SK-N-SH (cell line): ENCODE measurements around the gene ZNF32.

Experiments used
- CHD2 ChIP-seq: fragments of 150-350 bp; IDR thresholded peaks from 2 replicates; pipeline ENCODE4 v1.6.1; 2018; ENCODE audit warnings: low read length; ENCODE audit not compliant: partially characterized antibody
- CTCF ChIP-seq: fragments of 200-600 bp; sonication (generic); IDR thresholded peaks from 2 replicates; pipeline ENCODE4 v1.6.1; 2017; ENCODE audit warnings: antibody characterized with exemption, mild to moderate bottlenecking, moderate library complexity
- ELF1 ChIP-seq: IDR thresholded peaks from 2 replicates; pipeline ENCODE4 v1.4.0; 2012
- EP300 ChIP-seq, 2 experiments: IDR thresholded peaks; 2 replicates each; pipeline versions ENCODE4 v1.4.0 to v1.6.1; 2012; ENCODE audit warnings: borderline replicate concordance in 1 of 2, low read depth in 1 of 2, low read length in 1 of 2
- EZH2phosphoT487 ChIP-seq: fragments of 200-600 bp; sonication (generic); IDR thresholded peaks from 2 replicates; pipeline ENCODE4 v1.6.1; 2017; ENCODE audit warnings: low read depth, mixed run types, mild to moderate bottlenecking, antibody characterized with exemption, moderate library complexity, borderline replicate concordance
- FOXM1 ChIP-seq: IDR thresholded peaks from 2 replicates; pipeline ENCODE4 v1.4.0; 2012; ENCODE audit warnings: low read depth, mild to moderate bottlenecking
- GABPA ChIP-seq: IDR thresholded peaks from 2 replicates; pipeline ENCODE4 v1.4.0; 2012; ENCODE audit warnings: low read depth, mild to moderate bottlenecking
- POLR2AphosphoS5 ChIP-seq: IDR thresholded peaks from 2 replicates; pipeline ENCODE4 v1.6.1; 2012; ENCODE audit warnings: low read depth, low read length
- RAD21 ChIP-seq: IDR thresholded peaks from 2 replicates; pipeline ENCODE4 v1.6.1; 2012; ENCODE audit warnings: mild to moderate bottlenecking, low read length
- REST ChIP-seq: IDR thresholded peaks from 2 replicates; pipeline ENCODE4 v1.6.1; 2012; ENCODE audit warnings: mild to moderate bottlenecking, low read depth, low read length, moderate library complexity
- SMC3 ChIP-seq: IDR thresholded peaks from 2 replicates; pipeline ENCODE4 v1.6.1; 2012; ENCODE audit warnings: low read depth, low read length, improper control_type of control experiment
- TCF12 ChIP-seq: IDR thresholded peaks from 2 replicates; pipeline ENCODE4 v1.4.0; 2012
- TEAD4 ChIP-seq: IDR thresholded peaks from 2 replicates; pipeline ENCODE4 v1.4.0; 2012; ENCODE audit warnings: mild to moderate bottlenecking, borderline replicate concordance; ENCODE audit not compliant: insufficient read depth

- TF ChIP-seq POLR2AphosphoS5 (no peak), CTCF (no peak), GABPA (no peak), TCF12 (no peak), EP300 (IDR thresholded peaks at IDR 0.05; ENCODE audit: borderline replicate concordance in 1 of 2, low read depth in 1 of 2, low read length in 1 of 2) (no peak), FOXM1 (no peak), SMC3 (no peak), RAD21 (no peak), CHD2 (no peak), EZH2phosphoT487 (no peak), TEAD4 (no peak), REST (no peak), ELF1 (no peak)
Observed at GRCh38 chr10:43640603-43641002, 8.1 kb downstream of the ZNF32 start.
